Measurements from ENCODE around the gene DPYD. TPM values are rescaled to one million over a fixed set of nuclear protein-coding genes. Genes with fewer than 3 reads are reported as not detected.

Gene DPYD
- total and polyA plus RNA-seq, 10 of the 15 experiments (the other 5 are each of a cell fraction or from before 2014, with no cell fraction given) = 5.7 to 23.8 (median 10.2) TPM

- no peaks in the 10 kb centered on the region for H3K9me3 ChIP-seq (replicated peaks; ENCODE audit: control insufficient read depth, insufficient read depth, low read length)
- H2AFZ ChIP-seq (ENCODE audit: control insufficient read depth, low read depth, low read length) = no peak overlapping the region
- SMC1A ChIA-PET (ENCODE audit: uncharacterized antibody, unreplicated experiment) = interaction anchor here (1.0 to 2.0 kb wide), 4 partner anchors 12 to 180 kb away, joined by 3 to 6 read pairs (median 4); no protein-coding TSS in a partner anchor
- peak; percentile 71 for ATAC-seq
- intact Hi-C loops (cut with micrococcal nuclease; ENCODE audit: unreplicated experiment) (no loop called here), in situ Hi-C loops (cut with MboI) (no loop called here)
- RAD21 ChIA-PET (ENCODE audit: unreplicated experiment) = no interaction called here
- H3K27me3 ChIP-seq (replicated peaks in 1 of 2; ENCODE audit: control insufficient read depth in 2 of 2, insufficient read depth in 2 of 2, low read length in 1 of 2) = no peaks in the 10 kb centered on the region
- WGBS (ENCODE audit: insufficient coverage, insufficient replicate concordance, low lambda C conversion rate, missing lambda C conversion rate) = 0% methylated on average over 1 of the region's 1 CpG
- no peaks in the 10 kb centered on the region for H4K20me1 ChIP-seq (ENCODE audit: control insufficient read depth, insufficient read depth)
- no peaks in the 10 kb centered on the region for H3K36me3 ChIP-seq (ENCODE audit: control insufficient read depth in 2 of 2, insufficient read depth in 2 of 2, low read length in 1 of 2)
- H3K9ac ChIP-seq (ENCODE audit: control insufficient read depth, insufficient read depth, low read length) = no peak overlapping the region
- no peak overlapping the region for H3K4me3 ChIP-seq
- peak; percentile 47 for FAIRE-seq
- no TSS peak for BruUV-seq (replicated peaks)
- no peak for DNase-seq (ENCODE audit: low read depth, low spot score)
- H3K4me1 ChIP-seq (ENCODE audit: control insufficient read depth, insufficient read depth, low read length) = no peaks in the 10 kb centered on the region; the same call in 1 of the 2 replicates
- no peak overlapping the region for H3K4me2 ChIP-seq (ENCODE audit: control insufficient read depth, insufficient read depth)
- CTCF ChIA-PET = interaction anchor here (1.3 to 1.5 kb wide), 2 partner anchors 10 to 101 kb away, joined by 6 to 7 read pairs; no protein-coding TSS in a partner anchor
- POLR2A ChIA-PET = interaction anchor here (1.8 kb wide), 1 partner anchor 9 kb away, joined by 4 read pairs; no protein-coding TSS in a partner anchor
- TF ChIP-seq BACH1 (IDR thresholded peaks at IDR 0.05; ENCODE audit: borderline replicate concordance) = no peak
- TF ChIP-seq SKIL (IDR thresholded peaks at IDR 0.05; ENCODE audit: low read depth, poor library complexity, severe bottlenecking) = no peak
- TF ChIP-seq SIN3A (IDR thresholded peaks at IDR 0.05; ENCODE audit: low read depth, low read length) = no peak
- TF ChIP-seq SREBF2 (IDR thresholded peaks at IDR 0.05; ENCODE audit: low read length) = no peak
- no peak for TF ChIP-seq HCFC1 (IDR thresholded peaks at IDR 0.05; ENCODE audit: low read length)
- no peak for TF ChIP-seq WRNIP1 (IDR thresholded peaks at IDR 0.05; ENCODE audit: borderline replicate concordance, low read depth, low read length)
- no peak for TF ChIP-seq ATF3 (IDR thresholded peaks at IDR 0.05; ENCODE audit: borderline replicate concordance, extremely low read depth, low read depth, low read length)
- TF ChIP-seq ZBTB4 (CRISPR knock-in tag; IDR thresholded peaks at IDR 0.05) = no peak
- TF ChIP-seq LARP7 (IDR thresholded peaks at IDR 0.05) = no peak
- no peak overlapping the region for H3K27ac ChIP-seq (ENCODE audit: control insufficient read depth, insufficient read depth)
- H3K79me2 ChIP-seq (ENCODE audit: control insufficient read depth, insufficient read depth, low read length) = no peaks in the 10 kb centered on the region
Measured at GRCh38 chr1:97424209-97424608, 496.6 kb downstream of the DPYD start.

All from GM12878 (cell line).